ENCODE measurements around the gene SIX1. TPM values are rescaled to one million over a fixed set of nuclear protein-coding genes. Genes with fewer than 3 reads are reported as not detected.

Gene SIX1
- total RNA-seq, 1 experiment from 2014 or later, result 0.59 TPM

DNA sequence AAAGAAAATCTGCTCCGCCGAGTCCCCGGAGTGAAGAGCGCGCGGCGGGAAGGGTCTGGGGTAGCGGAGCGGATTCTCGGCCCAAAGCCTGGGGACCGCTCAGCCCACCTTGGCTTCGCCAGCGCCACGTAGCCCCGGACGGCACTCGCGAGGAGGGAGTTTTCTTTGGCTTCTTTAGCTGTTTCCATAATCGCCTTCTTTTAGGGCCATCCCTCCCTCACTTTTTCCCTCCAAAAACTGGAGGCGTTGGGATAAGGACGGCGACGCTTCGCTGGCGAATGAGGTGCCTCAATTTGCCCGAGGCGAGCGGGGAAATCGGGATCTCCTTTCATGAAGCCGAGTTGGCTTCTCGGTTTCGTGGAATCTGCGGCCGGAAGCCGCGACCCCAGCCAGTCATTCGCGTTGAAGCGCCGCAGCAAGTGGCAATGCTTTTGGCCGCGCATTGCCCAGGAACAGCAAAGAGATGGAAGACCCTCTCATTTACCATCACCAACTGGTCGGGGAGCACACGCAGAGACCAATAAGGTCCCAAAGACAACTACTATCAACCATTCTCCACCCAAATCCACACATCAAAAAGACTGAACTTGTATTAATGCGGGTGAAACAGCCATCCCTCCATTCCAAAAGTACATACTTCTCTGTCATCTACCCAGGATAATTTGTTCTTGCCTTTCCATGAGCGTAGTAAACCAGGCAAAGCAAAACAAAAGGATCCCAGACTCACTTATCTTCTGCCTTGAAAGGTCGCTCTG is 8.4 kb upstream of the SIX1 start:
- Mint-ChIP-seq H3K9me3 (no peaks in the 10 kb centered on the region), H3K27me3 (ENCODE audit: low read depth) (peaks cover 87% of the 10 kb centered on the region), H3K4me1 (peaks cover 55% of the 10 kb centered on the region), H3K36me3 (no peaks in the 10 kb centered on the region), H3K4me3 (peak overlapping the region; percentile 75), H3K27ac (no peak overlapping the region)
- ChIA-PET CTCF (interaction anchor here (0.6 to 2.9 kb wide), 6 partner anchors 11 to 595 kb away, joined by 3 to 20 read pairs (median 6); partner anchors contain the start of genes SLC38A6 and TRMT5), POLR2A (no interaction called here)
- DNase-seq (ENCODE audit: low spot score) (peak; percentile 48), ATAC-seq (no peak)
- TF ChIP-seq ARID4B (CRISPR knock-in tag; IDR thresholded peaks at IDR 0.05; ENCODE audit: borderline replicate concordance) (0 out of 2 replicates have a peak, but pooled peaks have one; percentile 54), TCF7 (CRISPR knock-in tag; IDR thresholded peaks at IDR 0.05; ENCODE audit: low read depth) (no peak), E2F1 (CRISPR knock-in tag; IDR thresholded peaks at IDR 0.05) (no peak), CREB1 (CRISPR knock-in tag; IDR thresholded peaks at IDR 0.05) (no peak), PRRX2 (CRISPR knock-in tag; IDR thresholded peaks at IDR 0.05) (no peak), MAX (CRISPR knock-in tag; IDR thresholded peaks at IDR 0.05) (peak; percentile 73; the same call in 1 of the 2 replicates), TEAD1 (CRISPR knock-in tag; IDR thresholded peaks at IDR 0.05) (0 out of 2 replicates have a peak, but pooled peaks have one; percentile 26), ZNF138 (CRISPR knock-in tag; conservative IDR thresholded peaks at IDR 0.05) (no peak), USF1 (CRISPR knock-in tag; IDR thresholded peaks at IDR 0.05) (0 out of 2 replicates have a peak, but pooled peaks have one; percentile 10)

- Mint-ChIP-seq H3K27ac (no peak overlapping the region), H3K27me3 (ENCODE audit: low read depth) (peaks cover 94% of the 10 kb centered on the region), H3K4me3 (peak overlapping the region; percentile 75), H3K36me3 (no peaks in the 10 kb centered on the region), H3K4me1 (peaks cover 62% of the 10 kb centered on the region), H3K9me3 (no peaks in the 10 kb centered on the region)
- DNase-seq (ENCODE audit: low spot score), result peak; percentile 86
- CTCF ChIA-PET, result interaction anchor here (0.6 to 2.9 kb wide), 15 partner anchors 10 to 595 kb away, joined by 3 to 20 read pairs (median 3); partner anchors contain the start of genes SLC38A6 and TRMT5
- peak; percentile 64 for ATAC-seq
- POLR2A ChIA-PET, result interaction anchor here (1.1 to 1.2 kb wide), 2 partner anchors 66 to 324 kb away, joined by 3 to 4 read pairs; partner anchors contain the start of genes SLC38A6 and TRMT5
- TF ChIP-seq ZNF425 (CRISPR knock-in tag; conservative IDR thresholded peaks at IDR 0.05), result no peak
- TF ChIP-seq SMAD4 (CRISPR knock-in tag; IDR thresholded peaks at IDR 0.05), result no peak
- TF ChIP-seq PRRX2 (CRISPR knock-in tag; IDR thresholded peaks at IDR 0.05), result no peak
- TF ChIP-seq KAT7 (CRISPR knock-in tag; IDR thresholded peaks at IDR 0.05; ENCODE audit: borderline replicate concordance), result peak; percentile 93; the same call in 1 of the 2 replicates
- TF ChIP-seq, protein P1, sequence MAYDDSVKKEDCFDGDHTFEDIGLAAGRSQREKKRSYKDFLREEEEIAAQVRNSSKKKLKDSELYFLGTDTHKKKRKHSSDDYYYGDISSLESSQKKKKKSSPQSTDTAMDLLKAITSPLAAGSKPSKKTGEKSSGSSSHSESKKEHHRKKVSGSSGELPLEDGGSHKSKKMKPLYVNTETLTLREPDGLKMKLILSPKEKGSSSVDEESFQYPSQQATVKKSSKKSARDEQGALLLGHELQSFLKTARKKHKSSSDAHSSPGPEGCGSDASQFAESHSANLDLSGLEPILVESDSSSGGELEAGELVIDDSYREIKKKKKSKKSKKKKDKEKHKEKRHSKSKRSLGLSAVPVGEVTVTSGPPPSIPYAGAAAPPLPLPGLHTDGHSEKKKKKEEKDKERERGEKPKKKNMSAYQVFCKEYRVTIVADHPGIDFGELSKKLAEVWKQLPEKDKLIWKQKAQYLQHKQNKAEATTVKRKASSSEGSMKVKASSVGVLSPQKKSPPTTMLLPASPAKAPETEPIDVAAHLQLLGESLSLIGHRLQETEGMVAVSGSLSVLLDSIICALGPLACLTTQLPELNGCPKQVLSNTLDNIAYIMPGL (CRISPR knock-in tag; IDR thresholded peaks at IDR 0.05), result peak; percentile 67; the same call in 1 of the 2 replicates
- no peak for TF ChIP-seq CDX4 (CRISPR knock-in tag; IDR thresholded peaks at IDR 0.05; ENCODE audit: borderline replicate concordance)
- TF ChIP-seq AR (CRISPR knock-in tag; IDR thresholded peaks at IDR 0.05), result no peak
- no peak for TF ChIP-seq ATF3 (CRISPR knock-in tag; conservative IDR thresholded peaks at IDR 0.05)
These were observed 7.6 kb upstream of the SIX1 start for GRCh38 chr14:60656686-60657455.

Data from WTC11 (cell line).